GM21515 (cell line): ENCODE measurements around the gene GNL3.
"Not testable (repeated sequence)": the region's sequence is repeated elsewhere in the genome, so short reads cannot be mapped to it uniquely, and the experiment has no call there.

Source experiments
- ATAC-seq: cut with Tn5 transposase; IDR thresholded peaks from one replicate; pipeline ENCODE4 v1.9.1; 2021; ENCODE audit not compliant: unreplicated experiment

Gene GNL3, protein sequence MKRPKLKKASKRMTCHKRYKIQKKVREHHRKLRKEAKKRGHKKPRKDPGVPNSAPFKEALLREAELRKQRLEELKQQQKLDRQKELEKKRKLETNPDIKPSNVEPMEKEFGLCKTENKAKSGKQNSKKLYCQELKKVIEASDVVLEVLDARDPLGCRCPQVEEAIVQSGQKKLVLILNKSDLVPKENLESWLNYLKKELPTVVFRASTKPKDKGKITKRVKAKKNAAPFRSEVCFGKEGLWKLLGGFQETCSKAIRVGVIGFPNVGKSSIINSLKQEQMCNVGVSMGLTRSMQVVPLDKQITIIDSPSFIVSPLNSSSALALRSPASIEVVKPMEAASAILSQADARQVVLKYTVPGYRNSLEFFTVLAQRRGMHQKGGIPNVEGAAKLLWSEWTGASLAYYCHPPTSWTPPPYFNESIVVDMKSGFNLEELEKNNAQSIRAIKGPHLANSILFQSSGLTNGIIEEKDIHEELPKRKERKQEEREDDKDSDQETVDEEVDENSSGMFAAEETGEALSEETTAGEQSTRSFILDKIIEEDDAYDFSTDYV

DNA sequence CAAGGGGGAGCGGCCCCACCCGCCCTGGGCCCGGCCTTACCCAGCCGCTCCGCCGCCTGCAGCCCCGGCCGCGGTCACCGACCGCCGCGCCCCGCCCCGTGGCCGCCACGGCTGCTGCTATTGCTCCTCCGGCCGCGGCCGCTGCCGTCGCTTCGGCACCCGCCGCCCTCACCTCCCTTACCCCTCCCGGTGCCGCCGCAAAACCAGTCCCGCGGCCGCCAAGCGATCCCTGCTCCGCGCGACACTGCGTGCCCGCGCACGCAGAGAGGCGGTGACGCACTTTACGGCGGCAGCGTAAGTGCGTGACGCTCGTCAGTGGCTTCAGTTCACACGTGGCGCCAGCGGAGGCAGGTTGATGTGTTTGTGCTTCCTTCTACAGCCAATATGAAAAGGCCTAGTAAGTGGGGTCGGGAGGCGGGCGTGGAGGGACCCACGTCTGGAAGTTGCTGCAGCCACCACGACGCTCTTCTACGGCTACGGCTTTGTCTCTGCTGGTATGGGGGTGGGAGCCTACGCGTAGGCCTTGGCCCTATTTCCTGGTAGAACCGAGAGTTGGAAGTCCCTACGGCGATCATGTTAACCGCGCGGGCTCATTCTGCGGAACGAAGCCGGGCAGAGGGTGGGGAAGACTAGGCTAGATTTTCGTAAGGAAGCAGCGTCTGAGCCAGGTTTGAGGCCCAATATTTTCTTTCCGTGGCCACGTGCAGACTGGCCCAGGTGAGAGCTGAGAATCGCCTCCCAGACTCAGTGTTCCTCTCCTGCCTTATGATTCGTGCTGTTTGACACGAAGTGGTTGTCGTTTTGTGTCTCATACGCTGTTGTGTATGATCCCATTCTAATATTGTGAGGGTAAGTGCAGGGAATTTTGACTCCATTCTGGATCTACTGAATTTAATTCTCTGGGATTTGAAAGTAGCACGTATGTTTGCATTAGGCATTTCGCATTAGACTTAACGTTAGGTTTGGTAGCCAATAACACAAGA is at the start of gene GNL3, which contains the start of gene PBRM1:
Gene GNL3, plus strand, starts transcription at position 324 of the 983 bp plus-strand sequence. Its CDS starts 61 bp downstream, at position 385.
Gene PBRM1, minus strand, starts transcription at position 205 of the 983 bp plus-strand sequence.
- ATAC-seq = peak; percentile 62

DNA sequence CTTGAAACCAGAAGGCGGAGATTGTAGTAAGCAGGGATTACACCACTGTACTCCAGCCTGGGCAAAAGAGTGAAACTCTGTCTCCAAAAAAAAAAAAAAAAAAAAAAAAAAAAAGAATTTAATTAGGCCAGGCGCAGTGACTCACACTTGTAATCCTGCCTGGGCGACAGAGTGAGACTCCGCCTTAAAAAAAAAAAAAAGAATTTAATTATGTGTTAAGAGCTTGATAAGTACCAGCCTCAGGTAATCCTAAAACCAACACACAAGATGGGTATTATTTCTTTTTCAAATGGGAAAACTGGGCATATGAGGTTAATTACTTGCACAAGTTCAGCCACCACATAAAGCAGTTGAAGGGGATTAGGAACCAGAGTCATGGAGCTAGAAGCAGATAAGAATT is 49.2 kb upstream of the GNL3 start:
- ATAC-seq = no peak

DNA sequence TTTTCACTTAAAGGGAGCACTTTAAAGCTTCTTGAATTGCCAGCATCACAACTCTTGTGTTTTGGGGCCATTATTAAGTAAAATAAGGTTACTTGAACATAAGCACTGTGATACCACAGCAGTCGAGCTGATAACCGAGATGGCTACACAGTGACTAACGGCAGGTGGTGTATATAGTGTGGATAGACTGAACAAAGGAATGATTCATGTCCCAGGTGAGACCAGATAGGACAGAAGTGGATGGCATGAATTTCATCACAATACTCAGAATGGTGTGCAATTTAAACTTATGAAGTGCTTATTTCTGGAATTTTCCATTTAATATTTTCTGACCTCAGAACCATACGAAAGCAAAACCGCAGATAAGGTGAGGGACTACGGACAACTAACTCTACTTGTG is 40.3 kb upstream of the GNL3 start:
- ATAC-seq = no peak

DNA sequence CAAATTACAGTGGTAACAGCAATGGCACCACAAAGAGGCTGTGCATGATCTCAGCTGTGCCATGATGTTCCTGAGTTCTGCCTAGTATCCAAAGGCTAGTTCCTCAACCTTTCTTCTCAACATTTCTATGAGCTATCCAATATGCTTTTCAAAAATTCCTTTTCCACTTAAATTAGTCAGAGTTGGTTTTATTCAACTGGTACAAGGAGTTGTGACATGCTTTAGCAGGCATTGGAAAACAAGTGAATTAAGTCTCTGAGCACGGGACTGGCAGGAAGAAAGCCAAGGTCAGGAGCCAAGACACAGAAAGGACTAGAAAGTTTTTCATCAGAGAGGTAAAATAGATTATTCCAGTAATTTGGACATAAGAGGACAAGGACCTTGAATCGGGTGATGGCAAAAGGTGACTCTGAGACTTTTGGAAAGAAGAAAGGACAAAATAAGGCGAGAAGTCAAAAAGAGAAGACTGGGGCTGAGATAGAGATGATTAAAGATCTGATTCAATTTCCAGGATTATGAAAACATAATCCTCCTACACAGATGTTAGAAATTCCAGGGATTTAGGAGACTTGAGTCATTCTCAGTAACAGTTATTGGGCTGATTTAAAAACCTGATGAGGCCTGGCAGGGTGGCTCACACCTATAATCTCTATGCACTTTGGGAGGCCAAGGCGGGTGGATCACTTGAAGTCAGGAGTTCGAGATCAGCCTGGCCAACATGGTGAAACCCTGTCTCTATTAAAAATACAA is 36.2 kb upstream of the GNL3 start:
- ATAC-seq = no peak

DNA sequence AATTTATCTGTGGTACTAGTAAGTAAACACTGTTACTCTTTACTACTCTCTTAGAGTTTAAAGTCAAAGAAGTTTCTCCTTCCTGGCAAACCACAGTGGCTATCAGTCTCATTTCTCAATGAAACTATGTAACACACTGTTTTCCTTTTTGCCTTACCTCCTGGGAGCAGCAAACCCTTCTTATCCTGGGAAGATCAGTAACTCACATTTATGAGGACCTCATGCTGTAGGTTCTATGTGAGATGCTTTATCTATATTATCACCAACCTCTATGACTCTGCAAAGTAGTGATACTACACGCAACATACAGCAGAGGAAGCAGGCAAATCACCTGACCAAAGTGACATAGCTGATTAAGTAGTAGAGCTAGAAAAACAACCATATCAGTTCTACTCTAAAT is 35.4 kb upstream of the GNL3 start:
- no peak for ATAC-seq

DNA sequence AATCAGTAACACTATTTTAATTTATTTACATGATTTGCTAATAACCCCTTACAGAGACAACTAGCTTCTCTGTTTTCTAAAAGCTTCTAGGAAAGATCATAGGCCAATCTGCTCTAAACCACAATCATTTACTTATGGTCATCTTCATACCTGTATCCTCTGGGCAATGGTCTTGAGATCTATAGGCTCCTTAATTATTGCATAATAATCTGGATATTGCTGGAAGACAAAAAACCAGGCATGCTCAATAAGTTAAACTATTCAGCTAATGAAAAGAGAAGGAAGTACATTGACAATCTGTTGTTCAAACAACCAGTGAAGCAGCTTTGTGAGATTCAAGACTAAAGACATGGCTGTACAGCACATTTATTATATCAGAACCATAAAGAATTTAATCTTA is 34.2 kb upstream of the GNL3 start:
- ATAC-seq = no peak

DNA sequence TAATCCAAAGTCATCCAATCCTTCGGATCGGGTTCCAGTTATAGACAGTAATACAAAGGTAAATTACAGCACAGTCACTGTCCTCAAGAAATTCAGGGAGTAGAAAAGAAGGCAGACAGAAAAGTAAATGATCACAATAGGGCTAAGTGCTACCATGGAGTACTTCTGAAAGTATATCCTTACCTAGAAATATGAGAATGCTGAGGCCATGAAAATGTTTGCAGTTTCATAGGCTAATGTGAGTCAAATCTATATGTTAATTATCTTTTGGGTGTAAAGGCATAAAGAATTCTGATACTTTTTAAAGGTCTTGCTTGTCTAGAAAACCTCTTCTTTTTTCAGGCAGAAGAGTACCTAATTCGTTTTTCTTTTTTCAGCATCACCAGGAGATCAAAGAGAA is 29.9 kb upstream of the GNL3 start:
- no peak for ATAC-seq

DNA sequence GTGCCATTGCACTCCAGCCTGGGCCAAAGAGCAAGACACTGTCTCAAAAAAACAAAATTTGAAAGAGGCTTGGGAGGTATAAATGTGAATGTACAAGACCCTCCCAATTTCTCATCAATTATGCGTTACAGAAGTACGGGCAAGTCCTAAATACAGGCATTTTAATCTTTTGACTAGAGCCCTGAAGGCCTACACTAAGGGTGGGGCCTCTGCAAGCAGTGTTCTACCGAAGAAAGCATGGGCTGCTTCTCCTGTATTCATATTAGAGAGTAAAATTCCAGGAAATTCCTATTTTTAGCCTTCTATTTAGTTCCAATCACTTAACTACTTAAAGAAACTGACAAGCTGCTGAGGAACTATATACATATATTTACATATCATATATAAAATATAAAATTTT is 25.8 kb upstream of the GNL3 start:
- ATAC-seq = no peak

DNA sequence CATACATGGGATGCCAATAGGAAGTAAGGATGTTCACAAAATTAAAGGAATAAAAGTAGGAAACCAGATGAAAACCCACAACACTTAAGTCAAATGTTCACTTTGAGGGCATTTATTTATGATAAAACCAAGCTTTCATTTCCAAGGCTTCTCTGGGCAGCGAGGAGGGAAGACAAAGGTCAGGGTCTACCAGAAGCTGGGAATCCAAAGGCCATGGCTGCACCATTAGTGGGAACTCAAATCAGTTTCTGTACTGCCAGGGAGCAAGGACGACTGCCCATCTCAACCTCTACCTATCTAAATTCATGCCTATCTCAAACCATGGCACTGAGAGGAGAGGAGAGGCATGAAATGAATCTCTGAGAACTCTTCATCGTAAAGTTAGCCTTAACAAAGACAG is 22.7 kb upstream of the GNL3 start:
- ATAC-seq = no peak

DNA sequence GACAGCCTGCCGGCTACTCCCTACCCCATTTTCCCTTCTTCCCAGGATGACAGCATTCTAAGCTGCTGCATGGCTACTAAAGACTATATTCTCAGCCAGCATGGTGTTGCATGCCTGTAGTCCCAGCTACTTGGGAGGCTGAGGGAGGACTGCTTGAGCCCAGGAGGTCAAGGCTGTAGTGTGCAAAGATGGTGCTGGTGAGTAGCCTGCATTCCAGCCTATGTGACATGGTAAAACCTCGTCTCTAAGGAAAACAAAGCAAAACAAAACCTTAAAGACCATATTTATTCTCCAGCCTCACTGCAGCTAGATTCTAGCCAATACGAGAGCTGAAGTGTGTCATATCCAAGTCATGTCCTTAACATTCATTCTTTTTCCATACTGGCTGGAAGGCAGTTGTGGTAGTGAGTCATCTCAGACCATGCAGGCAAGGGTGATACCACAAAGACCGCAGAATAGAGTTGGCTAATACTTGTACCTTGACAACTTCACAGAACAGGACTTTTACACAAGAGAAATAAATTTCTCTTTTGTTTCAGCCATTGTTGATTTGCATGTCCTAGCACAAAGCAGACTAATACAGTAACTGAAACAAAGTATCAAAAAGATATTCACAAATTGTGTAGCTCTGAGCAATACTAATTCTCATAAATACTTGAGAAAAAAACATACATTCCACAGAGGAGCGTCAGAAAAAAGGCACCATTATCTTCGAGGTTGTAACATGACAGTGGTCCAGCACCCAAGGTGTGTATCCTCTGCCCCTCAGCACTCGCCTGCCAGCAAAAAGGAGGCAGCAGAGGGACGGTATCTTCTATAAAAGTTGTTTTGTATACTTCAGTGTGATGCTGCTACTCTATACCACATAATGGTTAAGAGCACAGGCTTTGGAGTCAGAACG is 15.0 kb upstream of the GNL3 start:
- peak; percentile 60 for ATAC-seq

DNA sequence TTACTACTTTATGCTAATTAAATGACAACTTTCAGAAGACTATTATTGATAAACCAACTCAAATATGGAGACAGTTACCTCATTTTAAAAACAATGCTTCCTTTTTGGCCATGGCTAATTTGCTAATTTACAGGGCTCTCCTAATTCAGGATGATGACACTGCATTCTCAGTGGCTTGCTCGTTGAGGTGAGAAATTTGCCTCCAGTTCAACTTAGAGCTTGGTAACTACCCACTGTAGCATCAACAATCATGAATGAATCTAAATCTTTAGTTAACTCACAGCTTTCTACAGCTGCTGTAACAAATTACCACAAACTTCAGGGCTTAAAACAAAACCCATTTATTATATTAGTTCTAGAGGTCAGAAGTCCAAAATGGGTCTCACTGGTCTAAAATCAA is 14.2 kb upstream of the GNL3 start:
- ATAC-seq = no peak

DNA sequence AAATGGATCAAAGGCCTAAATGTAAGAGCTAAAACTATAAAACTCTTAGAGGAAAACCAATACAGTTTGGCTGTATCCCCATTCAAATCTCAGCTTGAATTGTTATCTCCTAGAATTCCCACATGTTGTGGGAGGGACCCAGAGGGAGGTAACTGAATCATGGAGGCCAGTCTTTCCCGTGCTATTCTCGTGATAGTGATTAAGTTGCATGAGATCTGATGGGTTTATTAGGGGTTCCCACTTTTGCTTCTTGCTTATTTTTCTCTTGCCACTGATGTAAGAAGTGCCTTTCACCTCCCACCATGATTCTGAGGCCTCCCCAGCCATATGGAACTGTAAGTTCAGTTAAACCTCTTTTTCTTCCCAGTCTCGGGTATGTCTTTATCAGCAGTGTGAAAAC is 9.6 kb upstream of the GNL3 start:
- ATAC-seq = not testable (repeated sequence)

DNA sequence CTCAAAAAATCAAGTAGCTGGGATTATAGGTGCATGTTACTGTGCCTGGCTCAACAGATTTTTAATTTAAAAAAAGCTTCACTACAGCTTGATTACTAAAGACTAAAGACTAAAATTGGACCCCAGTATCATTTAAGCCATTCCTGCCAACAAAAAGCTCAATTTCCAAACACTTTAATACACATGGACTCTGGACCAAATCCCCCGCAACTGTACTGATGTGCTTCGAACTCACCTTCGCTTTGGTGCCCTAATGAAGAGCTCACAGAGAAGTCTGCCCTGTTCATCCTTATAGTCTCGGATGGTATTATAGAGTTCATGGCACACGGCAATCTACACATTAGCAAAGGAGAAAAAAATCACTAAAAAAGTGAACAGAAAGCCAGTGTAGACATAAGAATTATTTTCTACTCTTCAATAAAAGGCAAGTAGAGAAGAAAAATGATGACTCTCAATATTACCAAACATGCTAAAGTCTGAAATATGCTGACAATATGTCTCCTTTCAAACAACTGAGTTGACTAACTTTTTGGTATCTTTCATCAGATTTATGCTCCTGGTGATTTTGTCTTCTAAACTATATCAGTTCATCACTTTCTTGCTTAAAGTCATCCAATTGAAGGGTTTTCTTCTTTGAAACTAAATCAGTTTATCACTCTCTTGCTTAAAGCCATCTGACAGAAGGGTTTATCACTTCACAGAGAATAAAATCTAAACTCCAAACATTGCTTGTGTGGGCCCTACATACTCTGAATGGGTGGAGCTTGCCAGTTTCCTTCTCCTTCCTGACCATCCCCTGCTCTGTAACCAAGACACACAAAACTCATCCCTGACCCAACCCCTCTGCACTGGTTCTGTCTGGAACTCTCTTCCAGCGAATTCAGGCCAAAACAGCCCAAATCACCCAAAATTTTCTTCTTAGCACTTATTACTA is 7.3 kb upstream of the GNL3 start:
- no peak for ATAC-seq

DNA sequence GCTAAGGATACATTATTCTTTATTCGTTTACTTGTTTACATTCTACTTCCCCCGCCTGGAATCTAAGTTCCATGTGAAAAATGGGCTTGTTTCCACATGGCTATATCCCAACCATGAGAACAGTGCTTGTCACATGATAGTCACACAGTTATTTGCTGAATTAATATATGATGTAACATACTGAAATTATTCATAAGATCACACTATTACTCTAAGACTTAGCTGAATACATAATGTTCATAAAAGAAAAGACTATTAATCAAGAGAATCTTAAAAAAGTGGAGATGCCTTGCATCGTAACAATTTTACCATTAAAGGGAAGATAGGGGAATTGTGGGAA is 6.7 kb upstream of the GNL3 start:
- ATAC-seq = no peak

DNA sequence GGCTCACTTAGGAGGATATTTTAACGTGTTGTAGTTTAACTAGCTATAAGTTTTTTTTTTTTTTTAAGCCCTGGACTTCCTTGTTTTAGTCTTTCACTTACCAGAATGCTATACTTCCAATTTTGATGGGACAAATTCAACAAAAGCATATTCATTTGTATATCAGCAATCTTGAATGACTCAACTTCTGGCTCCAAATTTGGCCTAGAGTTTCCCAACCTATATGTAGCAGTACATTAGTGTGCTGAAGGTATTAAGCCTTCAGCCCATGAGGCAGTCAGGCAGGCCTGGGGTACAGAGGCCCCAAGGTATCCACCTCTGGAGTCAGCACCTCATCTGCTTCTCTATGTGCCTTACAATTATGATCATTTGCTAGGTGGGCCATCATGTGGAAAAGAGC is 6.0 kb upstream of the GNL3 start:
- ATAC-seq = no peak

DNA sequence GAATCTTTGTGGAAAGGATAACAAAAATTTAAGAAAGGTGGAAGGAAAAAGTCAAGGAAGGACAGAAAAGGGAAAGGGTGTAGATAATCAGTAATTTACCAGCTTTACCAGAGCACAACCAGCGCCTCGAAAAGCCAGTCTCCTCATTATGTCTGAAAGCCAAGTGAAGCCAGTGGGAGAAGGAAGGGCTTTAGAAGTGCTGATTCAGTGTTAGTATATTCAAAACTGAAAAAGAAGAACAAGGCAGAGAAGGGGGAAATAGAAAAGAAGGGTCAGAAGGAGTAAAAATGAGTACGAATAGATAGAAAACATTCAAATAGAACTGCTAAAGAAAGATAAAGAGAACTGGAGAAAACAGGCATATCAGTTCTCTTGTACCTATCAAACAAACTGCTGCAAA is 4.2 kb upstream of the GNL3 start:
- no peak for ATAC-seq

DNA sequence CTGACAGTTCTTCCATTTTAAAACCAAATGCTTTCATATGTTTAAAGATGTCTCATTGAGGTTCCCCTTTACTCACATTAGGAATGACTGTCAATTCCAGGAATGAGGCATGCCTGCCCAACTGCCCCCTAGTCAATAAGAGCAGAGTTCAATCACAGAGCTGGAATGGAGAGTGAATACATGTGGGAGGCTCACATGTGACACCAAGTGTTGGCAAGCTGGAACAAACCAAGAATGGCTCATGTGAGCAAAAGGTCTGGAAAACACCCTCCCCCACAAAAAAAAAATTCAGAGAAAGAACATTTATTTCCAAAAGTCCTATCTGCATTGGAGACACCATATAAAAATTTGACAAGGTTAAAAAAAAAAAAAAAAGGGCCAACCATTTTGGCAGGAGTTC is 3.8 kb upstream of the GNL3 start:
- ATAC-seq = no peak

DNA sequence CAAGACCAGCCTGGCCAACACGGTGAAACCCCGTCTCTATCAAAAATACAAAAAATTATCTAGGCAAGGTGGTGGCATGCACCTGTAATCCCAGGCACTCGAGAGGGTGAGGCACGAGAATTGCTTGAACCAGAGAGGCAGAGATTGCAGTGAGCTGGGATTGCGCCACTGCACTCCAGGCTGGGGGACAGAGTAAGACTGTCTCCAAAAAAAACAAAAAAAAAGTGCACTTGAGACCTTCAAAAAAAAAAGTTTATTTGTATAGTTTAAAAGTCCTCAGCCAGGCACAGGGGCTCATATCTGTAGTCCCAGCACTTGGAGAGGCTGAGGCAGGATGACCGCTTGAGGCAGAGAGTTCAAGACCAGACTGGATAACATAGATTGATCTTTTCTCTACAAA is 2.2 kb upstream of the GNL3 start:
- ATAC-seq = no peak

DNA sequence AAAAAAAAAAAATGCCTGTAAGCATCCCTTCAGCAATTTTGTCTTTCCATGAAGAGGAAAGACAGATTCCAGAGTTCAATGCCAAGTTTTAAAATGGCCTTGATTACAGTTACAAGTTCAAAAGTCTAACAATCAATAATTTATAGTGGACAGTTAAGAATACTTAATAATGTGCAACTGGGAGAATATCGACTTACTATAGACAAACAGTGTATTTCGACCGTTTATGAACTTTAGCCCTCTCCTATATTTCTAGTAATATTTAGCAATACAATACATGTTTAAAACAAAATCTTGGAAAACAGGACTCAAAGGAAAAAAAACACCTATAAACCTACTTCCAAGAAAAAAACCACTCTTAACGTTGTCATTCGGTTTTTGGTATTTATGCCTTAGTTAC is 1.6 kb upstream of the GNL3 start:
- ATAC-seq = no peak
